HepG2 (cell line): ENCODE data around the gene CSMD2. TPM values are rescaled to one million over a fixed set of nuclear protein-coding genes. Genes with fewer than 3 reads are reported as not detected.

Experiments used
- ATAC-seq: fragments of 200-7000 bp; cut with Tn5 transposase; 3 replicates; pipeline ENCODE4 v1.9.1; 2020; ENCODE audit warnings: mild to moderate bottlenecking, moderate library complexity
- BruUV-seq: library from RNA; stranded (reverse); fragments of 400-500 nt; replicated peaks from 2 replicates; lab custom pipeline; 2021; lab: Mats Ljungman, UMichigan
- CTCF ChIA-PET: fragments of 300-600 bp; formaldehyde crosslinking; extraction: SDS; loops from one replicate; lab custom pipeline; 2021; ENCODE audit warnings: low total read pairs, inconsistent platforms, low intra/inter-chr PET ratio; lab: Yijun Ruan, JAX
- POLR2A ChIA-PET: fragments of 350-600 bp; sonication (Branson Sonifier 250); formaldehyde crosslinking; loops from one replicate; lab custom pipeline; 2020; ENCODE audit warnings: antibody characterized with exemption, inconsistent platforms; lab: Yijun Ruan, JAX
- DNase-seq: peaks from one replicate; pipeline ENCODE4 v3.0.0-alpha.2; 2015; ENCODE audit warnings: low spot score
- FAIRE-seq: peaks from 3 replicates; lab custom pipeline; 2011; peaks lifted over from hg19 to GRCh38; lab: Jason Lieb, UNC
- H2AFZ ChIP-seq: one replicate; pipeline ENCODE4 v1.6.1; 2011; ENCODE audit warnings: low read length, inconsistent platforms
- H3K27ac ChIP-seq: fragments of 300-600 bp; 3 replicates; pipeline ENCODE4 v1.8.0; 2011; ENCODE audit warnings: mixed run types, mild to moderate bottlenecking, mixed read lengths, low read length, inconsistent platforms; ENCODE audit not compliant: insufficient read depth; ENCODE audit errors: extremely low read length
- H3K27me3 ChIP-seq, 2 experiments: fragments of 200-600 bp in 1 of 2; 2 replicates in 1 of 2; 3 replicates in 1 of 2; pipeline versions ENCODE4 v1.6.0 to v1.8.0; 2011; ENCODE audit warnings: low read length in 2 of 2, mild to moderate bottlenecking in 2 of 2, moderate library complexity in 2 of 2, inconsistent platforms in 1 of 2; ENCODE audit not compliant: insufficient read depth in 2 of 2, control insufficient read depth in 1 of 2
- H3K36me3 ChIP-seq, 2 experiments: fragments of 200-600 bp in 1 of 2; replicated peaks in 1 of 2; 2 replicates in 1 of 2; 3 replicates in 1 of 2; pipeline versions ENCODE4 v1.5.1 to v1.8.0; 2011; ENCODE audit warnings: low read length in 2 of 2, inconsistent platforms in 1 of 2; ENCODE audit not compliant: insufficient read depth in 2 of 2, control insufficient read depth in 1 of 2
- H3K4me1 ChIP-seq: 2 replicates; pipeline ENCODE4 v1.5.1; 2012; ENCODE audit warnings: low read length, inconsistent platforms; ENCODE audit not compliant: insufficient read depth
- H3K4me2 ChIP-seq: 2 replicates; pipeline ENCODE4 v1.6.0; 2011; ENCODE audit warnings: low read depth, low read length, inconsistent platforms
- H3K4me3 ChIP-seq, 3 experiments: fragments of 200-600 bp in 1 of 3; sonication (generic), shearing (Covaris generic) in 1 of 3; replicated peaks in 1 of 3; 2 replicates each; pipeline ENCODE4 v1.5.1; 2011 to 2016; ENCODE audit warnings: low read length in 3 of 3, inconsistent platforms in 2 of 3, low read depth in 2 of 3, mild to moderate bottlenecking in 2 of 3, control low read depth in 1 of 3, mixed read lengths in 1 of 3; ENCODE audit not compliant: insufficient read depth in 1 of 3
- H3K79me2 ChIP-seq: one replicate; pipeline ENCODE4 v1.6.1; 2011; ENCODE audit warnings: low read length, inconsistent platforms; ENCODE audit not compliant: insufficient read depth
- H3K9ac ChIP-seq: 2 replicates; pipeline ENCODE4 v1.6.0; 2011; ENCODE audit warnings: mild to moderate bottlenecking, low read depth, low read length, inconsistent platforms; ENCODE audit not compliant: insufficient read depth
- H3K9me3 ChIP-seq: 2 replicates; pipeline ENCODE4 v1.5.1; 2012; ENCODE audit warnings: mild to moderate bottlenecking, low read length
- H4K20me1 ChIP-seq: 2 replicates; pipeline ENCODE4 v1.6.0; 2011; ENCODE audit warnings: inconsistent platforms, mild to moderate bottlenecking, low read length, moderate library complexity; ENCODE audit not compliant: insufficient read depth
- ARNTL ChIP-seq: sonication (generic); formaldehyde crosslinking; IDR thresholded peaks from 2 replicates; pipeline ENCODE4 v1.4.0; 2020; ENCODE audit warnings: mild to moderate bottlenecking, missing genetic modification reagents
- CHD4 ChIP-seq: fragments of 200-600 bp; sonication (generic); IDR thresholded peaks from 2 replicates; pipeline ENCODE4 v1.7.0; 2017; ENCODE audit warnings: mild to moderate bottlenecking, low read length, borderline replicate concordance
- PATZ1 ChIP-seq: sonication (generic); formaldehyde crosslinking; IDR thresholded peaks from 2 replicates; pipeline ENCODE4 v1.4.0; 2020; ENCODE audit warnings: missing genetic modification reagents
- ZNF263 ChIP-seq: sonication (generic); formaldehyde crosslinking; IDR thresholded peaks from 2 replicates; pipeline ENCODE4 v1.4.0; 2020; ENCODE audit warnings: missing genetic modification reagents
- ZNF503 ChIP-seq: sonication (generic); formaldehyde crosslinking; IDR thresholded peaks from 2 replicates; pipeline ENCODE4 v1.4.0; 2020; ENCODE audit warnings: missing genetic modification reagents
- WGBS: methylation state at CpG from one replicate; pipeline ENCODE4 v1.1.6; 2017; ENCODE audit warnings: low lambda C conversion rate; 5-methylcytosine and 5-hydroxymethylcytosine counted together
- in situ Hi-C: cut with HindIII; loops from 2 replicates; pipeline ENCODE4 v1.10.0; 2017; ENCODE audit warnings: low pct_unique_long_range_greater_than_20kb; ENCODE audit not compliant: extremely low pct_ligation_motif_present
- intact Hi-C: fragments of 100-400 bp; cut with micrococcal nuclease; formaldehyde crosslinking; loops from one replicate; pipeline ENCODE4 v1.10.0; 2022; ENCODE audit not compliant: unreplicated experiment
- polyA plus RNA-seq, 8 experiments: library from polyadenylated mRNA; depleted of rRNA in 3 of 8; stranded (reverse) in 7 of 8; unstranded in 1 of 8; fragments of >200 nt; fragmentation: Illumina TruSeq in 4 of 8; extraction: Trizol in 4 of 8; gene quantifications; 2 replicates each; pipeline versions ENCODE4 v1.2.1 to v1.2.3, GENCODE V29; 2011 to 2016; ENCODE audit warnings: low read depth in 4 of 8, missing spikeins in 1 of 8, mixed read lengths in 1 of 8; ENCODE audit not compliant: insufficient read depth in 1 of 8
- total RNA-seq, 5 experiments: library from RNA; depleted of rRNA; stranded (reverse); fragments of >200 nt; fragmentation: Illumina TruSeq; extraction: Trizol; gene quantifications; 2 replicates each; pipeline ENCODE4 v1.2.3, GENCODE V29; 2016; ENCODE audit warnings: low read depth in 1 of 5
- TF ChIP-seq, protein P1 (sequence below): sonication (generic); formaldehyde crosslinking; conservative IDR thresholded peaks from 2 replicates; pipeline ENCODE4 v1.8.1; 2023; ENCODE audit warnings: missing genetic modification reagents
- TF ChIP-seq, protein P2 (sequence below): sonication (generic); formaldehyde crosslinking; IDR thresholded peaks from 2 replicates; pipeline ENCODE4 v1.4.0; 2020; ENCODE audit warnings: mild to moderate bottlenecking, missing genetic modification reagents

The CSMD2 gene
- total and polyA plus RNA-seq, 2 of the 13 experiments (the other 11 are each of a cell fraction or from before 2014, with no cell fraction given), result not detected

DNA sequence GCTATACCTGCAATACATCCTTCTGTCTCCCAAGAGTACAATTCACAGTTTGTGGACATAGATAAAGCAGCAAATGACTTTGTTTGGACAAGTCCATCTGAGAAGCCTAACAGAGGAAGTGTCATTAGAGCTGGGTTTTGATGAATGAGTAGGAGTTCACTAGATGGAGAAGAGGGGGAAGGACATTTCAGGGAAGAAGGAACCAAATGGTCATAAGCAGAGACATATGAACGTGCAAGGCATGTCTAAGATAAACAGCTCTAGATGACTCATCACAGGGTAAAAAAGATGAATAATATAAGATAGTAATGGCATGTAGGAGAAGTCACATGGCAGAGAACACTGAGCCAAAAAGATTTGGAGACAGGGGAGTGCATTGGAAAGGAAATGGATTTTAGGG is 246.7 kb downstream of the CSMD2 start (continued):
- TF ChIP-seq ZNF503 (CRISPR knock-in tag), result no peak

DNA sequence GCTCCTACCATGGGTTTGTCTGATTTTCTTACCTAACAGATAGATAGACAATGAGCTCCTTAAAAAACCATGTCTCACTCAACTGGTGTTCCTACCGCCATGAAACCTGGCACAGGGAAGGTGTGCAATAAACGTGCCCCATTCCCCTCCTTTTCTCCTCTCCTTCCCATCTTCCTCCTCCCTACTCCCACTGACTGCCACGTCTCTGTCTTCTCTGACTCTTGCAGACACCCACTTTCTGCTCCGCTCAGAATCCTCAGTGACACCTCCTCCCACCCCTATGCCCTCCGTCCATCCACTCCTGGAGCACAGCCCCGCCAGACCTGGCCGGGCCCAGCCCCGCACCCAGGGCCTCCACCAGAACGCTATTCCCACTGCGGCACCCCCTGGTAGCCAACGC is 248.2 kb downstream of the CSMD2 start:
- H2AFZ ChIP-seq, result no peak overlapping the region
- H3K79me2 ChIP-seq, result no peaks in the 10 kb centered on the region
- no peak for TF ChIP-seq ARNTL (CRISPR knock-in tag)
- TF ChIP-seq ZNF263 (CRISPR knock-in tag), result no peak
- no peak for TF ChIP-seq PATZ1
- TF ChIP-seq, protein P1, sequence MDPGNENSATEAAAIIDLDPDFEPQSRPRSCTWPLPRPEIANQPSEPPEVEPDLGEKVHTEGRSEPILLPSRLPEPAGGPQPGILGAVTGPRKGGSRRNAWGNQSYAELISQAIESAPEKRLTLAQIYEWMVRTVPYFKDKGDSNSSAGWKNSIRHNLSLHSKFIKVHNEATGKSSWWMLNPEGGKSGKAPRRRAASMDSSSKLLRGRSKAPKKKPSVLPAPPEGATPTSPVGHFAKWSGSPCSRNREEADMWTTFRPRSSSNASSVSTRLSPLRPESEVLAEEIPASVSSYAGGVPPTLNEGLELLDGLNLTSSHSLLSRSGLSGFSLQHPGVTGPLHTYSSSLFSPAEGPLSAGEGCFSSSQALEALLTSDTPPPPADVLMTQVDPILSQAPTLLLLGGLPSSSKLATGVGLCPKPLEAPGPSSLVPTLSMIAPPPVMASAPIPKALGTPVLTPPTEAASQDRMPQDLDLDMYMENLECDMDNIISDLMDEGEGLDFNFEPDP (CRISPR knock-in tag), result no peak
- no peak for TF ChIP-seq CHD4
- TF ChIP-seq, protein P2, sequence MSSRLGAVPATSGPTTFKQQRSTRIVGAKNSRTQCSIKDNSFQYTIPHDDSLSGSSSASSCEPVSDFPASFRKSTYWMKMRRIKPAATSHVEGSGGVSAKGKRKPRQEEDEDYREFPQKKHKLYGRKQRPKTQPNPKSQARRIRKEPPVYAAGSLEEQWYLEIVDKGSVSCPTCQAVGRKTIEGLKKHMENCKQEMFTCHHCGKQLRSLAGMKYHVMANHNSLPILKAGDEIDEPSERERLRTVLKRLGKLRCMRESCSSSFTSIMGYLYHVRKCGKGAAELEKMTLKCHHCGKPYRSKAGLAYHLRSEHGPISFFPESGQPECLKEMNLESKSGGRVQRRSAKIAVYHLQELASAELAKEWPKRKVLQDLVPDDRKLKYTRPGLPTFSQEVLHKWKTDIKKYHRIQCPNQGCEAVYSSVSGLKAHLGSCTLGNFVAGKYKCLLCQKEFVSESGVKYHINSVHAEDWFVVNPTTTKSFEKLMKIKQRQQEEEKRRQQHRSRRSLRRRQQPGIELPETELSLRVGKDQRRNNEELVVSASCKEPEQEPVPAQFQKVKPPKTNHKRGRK (CRISPR knock-in tag), result no peak
- no peaks in the 10 kb centered on the region; a peak in 1 of 5 replicates for H3K27me3 ChIP-seq
- H3K9me3 ChIP-seq, result no peaks in the 10 kb centered on the region
- DNase-seq, result no peak
- H3K9ac ChIP-seq, result no peak overlapping the region
- H3K4me1 ChIP-seq, result no peaks in the 10 kb centered on the region
- no peak for ATAC-seq
- POLR2A ChIA-PET, result no interaction called here
- in situ Hi-C loops (no loop called here), intact Hi-C loops (no loop called here)
- no peak overlapping the region for H3K27ac ChIP-seq
- H4K20me1 ChIP-seq, result no peaks in the 10 kb centered on the region
- FAIRE-seq, result no peak
- CTCF ChIA-PET, result no interaction called here
- WGBS, result 24% methylated on average over 11 of the region's 11 CpGs
- H3K4me3 ChIP-seq, result no peak overlapping the region
- no peak overlapping the region for H3K4me2 ChIP-seq
- no peaks in the 10 kb centered on the region for H3K36me3 ChIP-seq
- no TSS peak for BruUV-seq
